Omental fat pad (tissue), 4 donors: Measurements from ENCODE around the gene SERPINI1. TPM values are rescaled to one million over a fixed set of nuclear protein-coding genes. Genes with fewer than 3 reads are reported as not detected.
A peak's percentile ranks its signal among the peaks of the same experiment; 100 is the strongest.

ENCODE experiments used
- ATAC-seq: fragments of 150-250 bp; one replicate; pipeline ENCODE4 v1.9.1; 2016; ENCODE audit warnings: mild to moderate bottlenecking, moderate library complexity; ENCODE audit not compliant: low FRiP score
- DNase-seq: peaks from one replicate; pipeline ENCODE4 v3.0.0-alpha.2; 2019; ENCODE audit warnings: low spot score
- CTCF ChIP-seq, 3 donors: fragments of 450-650 bp; IDR thresholded peaks; one replicate each; pipeline ENCODE4 v1.5.1; 2016 to 2017; ENCODE audit warnings: antibody characterized with exemption in 3 of 3, mild to moderate bottlenecking in 3 of 3, moderate library complexity in 2 of 3
- total RNA-seq, 4 donors: library from RNA; depleted of rRNA; stranded (reverse); fragments of >200 nt; gene quantifications; one replicate each; pipeline ENCODE4 v1.1.0, GENCODE V29; 2016

The SERPINI1 gene
- 1 to 10 TPM; 2.2 to 7.1 (median 4.5) TPM for total RNA-seq

GRCh38 chr3:167735233-167736138 is at the start of gene SERPINI1:
Gene SERPINI1, plus strand, starts transcription at chr3:167735721. Its CDS starts 53,408 bp downstream, at chr3:167789129.
- DNase-seq (peak; percentile 46), ATAC-seq (peak; percentile 88)
- TF ChIP-seq CTCF (IDR thresholded peaks at IDR 0.05): no peak

- DNase-seq: no peak
- no peak for ATAC-seq
- no peak for TF ChIP-seq CTCF (IDR thresholded peaks at IDR 0.05)
Measured at GRCh38 chr3:167691366-167691765, 44.2 kb upstream of the SERPINI1 start.

- ATAC-seq: no peak
- no peak for DNase-seq
- no peak for TF ChIP-seq CTCF (IDR thresholded peaks at IDR 0.05)
Measured at GRCh38 chr3:167694121-167694520, 41.4 kb upstream of the SERPINI1 start.

GRCh38 chr3:167700046-167700445 is 35.5 kb upstream of the SERPINI1 start:
- DNase-seq (no peak), ATAC-seq (no peak)
- TF ChIP-seq CTCF (IDR thresholded peaks at IDR 0.05): no peak

- TF ChIP-seq CTCF (IDR thresholded peaks at IDR 0.05): no peak
- DNase-seq (no peak), ATAC-seq (no peak)
Measured at GRCh38 chr3:167700926-167701325, 34.6 kb upstream of the SERPINI1 start.

- ATAC-seq: no peak
- DNase-seq: no peak
- no peak for TF ChIP-seq CTCF (IDR thresholded peaks at IDR 0.05)
Measured at GRCh38 chr3:167705840-167706239, 29.7 kb upstream of the SERPINI1 start.

- ATAC-seq: no peak
- no peak for TF ChIP-seq CTCF (IDR thresholded peaks at IDR 0.05)
Measured at GRCh38 chr3:167709690-167710089, 25.8 kb upstream of the SERPINI1 start.

More at GRCh38 chr3:167709690-167710089, 25.8 kb upstream of the SERPINI1 start:
- DNase-seq: no peak
